HG03432 (cell line): ENCODE measurements around the gene TCOF1.
A peak's percentile ranks its signal among the peaks of the same experiment; 100 is the strongest.
"Not testable (repeated sequence)": the region's sequence is repeated elsewhere in the genome, so short reads cannot be mapped to it uniquely, and the experiment has no call there.

ENCODE experiments used
- ATAC-seq: cut with Tn5 transposase; IDR thresholded peaks from one replicate; pipeline ENCODE4 v1.9.1; 2021; ENCODE audit warnings: mild to moderate bottlenecking, moderate library complexity; ENCODE audit not compliant: unreplicated experiment

Gene TCOF1

DNA sequence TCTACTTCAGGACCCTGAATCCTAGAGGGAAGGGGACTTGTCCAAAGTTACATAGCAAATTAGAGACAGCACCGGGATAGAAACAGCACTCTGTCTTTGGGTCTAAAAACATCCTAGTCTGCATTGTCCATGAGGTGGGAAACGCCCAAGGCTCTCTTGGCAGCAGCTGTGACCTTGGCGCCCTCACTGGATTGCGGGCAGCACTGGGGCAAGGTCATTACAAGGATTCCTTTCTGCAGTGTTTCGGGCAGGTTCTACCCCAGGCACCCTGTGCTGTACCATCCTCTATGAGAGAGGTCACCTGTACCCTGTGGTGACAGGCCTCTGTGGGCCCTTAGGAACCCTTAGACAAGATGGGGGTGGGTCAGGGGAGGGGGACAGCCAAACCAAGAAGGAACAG is 46.6 kb downstream of the TCOF1 start:
- ATAC-seq: no peak

DNA sequence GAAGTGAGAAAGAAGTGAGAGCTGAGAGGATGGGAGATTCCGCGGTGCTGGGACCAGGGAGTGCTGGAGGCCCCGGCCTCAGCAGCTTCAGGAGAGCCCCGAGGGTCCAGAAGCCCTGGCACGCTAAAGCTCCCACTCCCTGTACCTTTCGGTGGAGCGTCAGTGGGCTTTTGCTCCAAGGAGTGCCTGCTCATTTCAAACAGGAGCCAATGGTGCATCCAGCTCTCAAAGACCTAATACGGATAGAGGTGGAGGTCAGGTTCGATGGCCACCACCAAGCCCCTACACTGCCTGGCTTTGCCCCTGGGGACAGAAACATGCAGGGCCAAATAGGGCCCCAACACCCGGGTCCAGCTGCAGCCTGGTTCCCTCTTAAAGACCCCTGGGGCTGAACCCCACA is 47.0 kb downstream of the TCOF1 start:
- no peak for ATAC-seq

DNA sequence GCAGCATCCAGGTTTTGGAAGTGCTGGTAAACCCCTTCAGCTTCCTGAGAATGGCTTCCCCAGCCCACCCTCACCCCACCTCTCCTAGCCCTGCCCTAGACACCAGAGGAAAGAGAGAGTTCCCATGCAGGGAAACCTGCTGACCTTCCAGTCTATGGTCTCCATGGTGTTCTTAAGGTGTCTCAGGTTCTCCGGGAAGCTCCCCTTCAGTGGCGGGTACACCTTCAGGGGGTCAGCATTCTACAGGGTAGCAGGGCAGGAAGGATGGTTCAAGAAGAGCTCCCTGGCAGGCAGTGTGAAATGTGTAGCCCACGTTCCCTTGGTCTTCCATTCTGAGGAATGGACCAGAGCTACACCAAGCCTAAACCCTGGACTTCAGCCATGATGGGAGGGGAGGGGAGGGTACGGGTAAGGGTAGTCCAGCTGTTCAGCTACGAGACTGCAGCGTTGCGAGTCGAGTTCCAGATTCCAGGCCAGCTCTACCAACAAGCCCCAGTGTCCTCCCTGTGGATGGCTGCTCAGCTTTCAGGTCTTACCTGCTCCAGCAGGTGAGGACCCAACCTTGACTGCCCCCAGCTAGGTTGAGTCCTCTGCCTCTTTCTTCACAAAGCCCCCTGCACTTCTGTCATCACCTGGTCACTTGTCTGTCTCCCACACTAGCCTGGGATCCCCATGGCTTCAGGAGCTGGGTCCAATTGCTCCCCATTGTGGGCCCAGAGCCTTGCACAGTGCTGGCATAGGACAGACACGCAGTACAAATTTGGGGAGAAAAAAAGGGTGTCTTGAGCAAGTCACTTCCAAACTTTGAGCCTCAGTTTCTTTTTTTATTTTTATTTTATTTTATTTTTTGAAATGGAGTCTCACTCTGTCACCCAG is 47.7 kb downstream of the TCOF1 start:
- ATAC-seq: no peak

DNA sequence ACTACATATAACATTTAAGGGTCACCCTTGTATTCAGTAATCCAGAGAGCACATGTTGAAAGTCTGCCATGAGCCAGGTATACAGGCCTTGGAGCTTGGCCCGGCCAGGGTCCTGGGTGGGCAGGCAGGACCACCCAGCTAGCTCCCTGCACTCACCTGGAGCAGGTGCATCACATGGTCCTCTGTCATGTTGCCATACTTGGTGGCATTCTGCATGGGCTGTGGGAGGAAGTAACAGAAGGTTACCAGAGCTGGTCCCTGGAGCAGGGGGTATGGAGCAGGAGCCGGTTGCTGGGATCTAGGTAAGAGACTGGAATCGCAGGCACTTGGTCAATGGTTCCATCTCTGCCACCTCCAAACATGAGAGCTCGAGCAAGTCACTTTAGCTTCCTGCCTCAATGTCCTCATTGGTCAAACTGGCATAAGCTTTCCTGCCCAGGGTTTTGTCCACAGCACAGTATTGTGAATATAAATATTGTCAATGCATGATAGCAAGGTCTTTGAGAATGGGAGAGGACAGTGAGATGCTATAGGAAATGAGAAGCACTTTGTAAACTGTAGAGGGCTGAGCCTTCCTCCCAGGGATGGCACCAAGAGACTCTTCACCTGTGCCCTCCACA is 48.7 kb downstream of the TCOF1 start:
- ATAC-seq: no peak

GRCh38 chr5:150406723-150407095 is 49.2 kb downstream of the TCOF1 start:
- ATAC-seq: no peak

- ATAC-seq: no peak
Measured at GRCh38 chr5:150407096-150407720, 49.7 kb downstream of the TCOF1 start.

- no peak for ATAC-seq
Measured at GRCh38 chr5:150408231-150408943, 50.9 kb downstream of the TCOF1 start.

DNA sequence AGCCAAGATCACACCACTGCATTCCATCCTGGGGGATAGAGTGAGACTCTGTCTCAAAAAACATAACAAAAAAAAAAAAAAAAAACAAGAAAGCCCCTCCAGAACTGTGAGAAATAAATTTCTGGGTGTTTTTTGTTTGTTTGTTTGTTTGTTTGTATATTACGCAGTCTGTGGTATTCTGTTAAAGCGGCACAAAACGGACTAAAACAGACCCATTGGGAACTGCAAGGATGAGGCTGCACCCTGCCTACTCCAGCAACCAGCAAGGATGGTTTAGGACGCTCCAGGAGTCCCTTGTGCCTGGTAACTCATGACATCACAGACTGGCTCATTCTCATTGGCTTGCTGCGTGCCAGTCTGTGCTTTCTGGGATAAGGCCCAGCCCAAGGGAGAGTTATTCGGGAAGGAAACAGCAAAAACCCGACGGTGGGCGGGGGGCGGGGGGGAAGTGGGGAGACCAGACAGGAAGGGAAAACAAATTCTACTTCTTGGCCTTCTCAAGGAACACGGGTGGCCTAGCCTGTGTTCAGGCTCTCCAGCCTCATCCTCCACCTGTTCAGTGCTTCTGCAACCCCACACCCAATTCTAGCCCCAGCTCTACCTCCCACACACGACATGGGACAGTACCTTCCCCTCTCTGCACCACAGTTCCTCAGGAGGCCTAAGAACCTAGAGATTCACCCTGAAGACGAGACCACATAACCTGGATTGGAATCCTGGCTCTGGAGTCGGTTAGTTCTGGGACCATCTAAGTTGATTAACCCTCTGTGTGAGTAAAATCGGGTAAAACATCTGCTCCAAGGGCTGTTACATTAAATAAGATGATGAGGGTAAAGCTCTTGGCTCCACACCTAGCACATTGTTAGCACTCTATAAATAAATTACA is 52.4 kb downstream of the TCOF1 start:
- peak; percentile 27 for ATAC-seq

DNA sequence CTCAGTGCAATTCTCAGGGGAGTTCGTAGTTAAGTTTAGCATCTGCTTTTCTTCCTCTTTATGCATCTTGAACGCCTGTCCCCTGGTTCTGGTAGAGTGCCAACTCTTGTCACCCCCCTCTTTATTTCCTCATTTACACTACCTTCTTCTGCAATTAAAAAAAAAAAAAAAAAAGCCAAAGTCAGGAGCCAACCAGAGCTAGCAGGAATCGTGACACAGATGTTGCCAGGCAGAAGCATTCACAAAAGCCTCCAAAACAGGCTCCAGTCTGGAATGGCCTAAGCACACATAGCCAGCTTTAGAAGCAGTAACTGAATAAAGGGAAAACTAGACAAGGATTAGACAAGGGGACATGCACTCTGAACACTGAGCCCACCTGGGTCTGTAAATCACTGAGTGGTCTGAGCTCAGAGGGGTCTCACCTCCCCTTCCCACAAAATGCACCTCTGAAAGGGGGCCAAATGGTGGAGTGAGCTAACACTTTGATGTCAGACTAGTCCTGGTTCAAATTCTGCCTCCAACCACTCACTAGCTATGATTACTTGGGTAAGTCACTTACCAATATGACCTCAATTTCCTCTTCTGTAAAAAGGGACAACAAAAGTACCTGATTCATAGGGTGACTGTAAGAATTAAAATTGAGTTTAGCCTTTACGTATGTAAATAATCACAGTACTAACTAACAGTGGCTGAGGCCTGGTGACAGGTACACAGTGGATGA is 53.2 kb downstream of the TCOF1 start:
- no peak for ATAC-seq

DNA sequence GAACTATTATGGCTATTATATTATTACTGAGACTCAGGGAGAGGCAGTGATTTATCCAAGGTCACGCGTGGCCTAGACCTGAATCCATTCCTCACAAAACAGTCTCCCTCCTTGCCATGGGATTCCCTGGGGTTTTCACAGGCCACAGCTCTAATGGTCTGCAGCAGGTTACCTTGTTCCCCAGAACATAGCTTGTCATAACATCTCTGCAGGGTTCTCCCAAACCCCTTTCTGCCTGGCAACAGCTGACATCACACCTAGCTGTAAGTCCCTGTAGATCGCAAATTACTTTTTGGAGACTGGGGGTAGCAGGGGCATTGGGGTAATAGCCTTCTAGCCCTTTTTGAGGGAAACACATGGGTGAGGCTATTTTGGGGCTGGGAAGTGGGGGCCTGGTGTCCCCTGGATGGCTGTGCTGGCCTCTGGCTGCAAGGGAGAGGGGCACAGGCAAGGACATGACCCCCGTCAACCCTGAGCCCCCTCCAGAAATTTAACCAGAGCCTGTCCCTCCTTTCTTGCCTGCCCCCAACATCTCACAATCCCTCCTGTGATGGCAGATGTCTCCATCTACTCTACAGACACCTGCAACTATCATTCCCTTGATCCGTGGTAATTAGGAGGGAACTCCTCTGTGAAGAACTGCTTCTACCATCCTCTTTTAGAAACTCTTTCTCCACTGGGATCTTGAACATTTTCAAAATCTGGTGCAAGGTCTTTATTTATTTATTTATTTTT is 53.9 kb downstream of the TCOF1 start:
- no peak for ATAC-seq

- ATAC-seq: peak; percentile 81
Measured at GRCh38 chr5:150412319-150413175, 55.0 kb downstream of the TCOF1 start, which contains the start of gene CD74. CD74 (minus strand) TSS chr5:150412910; CDS start chr5:150412749, 161 bp downstream.

GRCh38 chr5:150413176-150413901 is 55.8 kb downstream of the TCOF1 start:
- no peak for ATAC-seq

DNA sequence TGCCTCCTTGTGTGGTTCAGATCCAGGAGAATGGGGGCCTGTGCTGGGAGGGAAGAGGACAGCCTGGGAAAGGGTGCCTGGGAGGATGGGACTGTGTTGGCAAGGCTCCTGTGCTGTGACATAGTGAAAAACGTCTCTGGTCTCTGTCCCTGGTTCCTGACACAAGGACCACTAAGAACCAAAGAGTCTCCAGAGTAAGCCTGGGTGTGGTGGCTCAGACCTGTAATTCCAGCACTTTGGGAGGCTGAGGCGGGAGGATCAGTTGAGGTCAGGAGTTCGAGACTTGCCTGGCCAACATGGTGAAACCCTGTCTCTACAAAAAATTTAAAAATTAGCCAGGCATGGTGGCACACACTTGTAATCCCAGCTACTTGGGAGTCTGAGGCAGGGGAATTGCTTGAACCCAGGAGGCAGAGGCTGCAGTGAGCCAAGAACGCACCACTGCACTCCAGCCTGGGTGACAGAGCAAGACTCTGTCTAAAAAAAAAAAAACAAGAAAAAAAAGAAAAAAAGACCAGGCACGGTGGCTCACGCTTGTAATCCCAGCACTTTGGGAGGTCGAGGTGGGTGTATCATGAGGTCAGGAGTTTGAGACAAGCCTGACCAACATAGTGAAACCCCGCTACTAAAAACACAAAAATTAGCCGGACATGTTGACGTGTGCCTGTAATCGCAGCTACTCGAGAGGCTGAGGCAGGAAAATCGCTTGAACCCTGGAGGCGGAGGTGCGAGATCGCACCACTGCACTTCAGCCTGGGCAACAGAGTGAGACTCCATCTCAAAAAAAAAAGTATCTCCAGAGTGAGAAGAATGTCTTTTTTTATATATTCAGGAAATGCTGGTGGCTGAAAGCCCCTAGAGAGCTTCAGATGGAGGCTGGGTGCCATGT is 56.6 kb downstream of the TCOF1 start:
- not testable (repeated sequence) for ATAC-seq

DNA sequence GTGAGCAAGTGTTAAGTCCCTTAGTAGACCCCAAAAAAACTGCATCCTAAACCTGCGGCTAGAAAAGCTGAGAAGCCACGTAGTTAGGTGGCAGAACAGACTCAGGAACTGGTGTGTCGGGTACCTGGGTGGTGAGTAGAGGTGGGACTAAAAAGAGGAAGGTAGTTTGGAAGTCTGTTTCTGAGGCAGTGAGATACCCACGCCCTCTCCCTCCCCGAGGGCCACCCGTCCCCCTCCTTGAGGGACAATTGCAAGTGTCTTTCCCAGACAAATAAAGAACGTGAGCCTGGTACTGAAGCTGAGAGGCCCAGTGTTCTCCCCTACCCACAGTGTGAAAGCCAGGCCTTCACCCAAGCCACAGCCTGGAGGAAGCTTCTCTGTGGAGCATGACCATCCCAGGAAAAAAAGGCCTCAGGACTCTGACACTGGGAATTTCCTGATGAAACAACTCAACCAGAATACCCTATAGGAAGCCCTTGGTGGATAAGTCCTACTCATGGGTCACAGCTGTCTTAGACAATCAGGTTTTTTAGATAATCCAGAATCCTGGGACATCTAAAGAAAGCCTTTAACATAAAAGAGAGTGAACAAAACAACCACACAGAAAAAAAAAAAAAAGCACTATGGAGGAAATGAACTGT is 62.3 kb downstream of the TCOF1 start:
- ATAC-seq: peak; percentile 77

GRCh38 chr5:150422075-150422474 is 64.6 kb downstream of the TCOF1 start:
- ATAC-seq: no peak

- ATAC-seq: no peak
Measured at GRCh38 chr5:150422758-150423157, 65.3 kb downstream of the TCOF1 start.
